OCI-LY7 (cell line): ENCODE measurements around the gene ZIM2. TPM values are rescaled to one million over a fixed set of nuclear protein-coding genes. Genes with fewer than 3 reads are reported as not detected.

Source experiments
- BruUV-seq: library from RNA; stranded (reverse); fragments of 400-500 nt; replicated peaks from 2 replicates; lab custom pipeline; 2021; lab: Mats Ljungman, UMichigan
- CTCF ChIA-PET: fragments of 300-600 bp; sonication (Branson Sonifier 250); formaldehyde crosslinking; loops from one replicate; lab custom pipeline; 2022; ENCODE audit warnings: antibody characterized with exemption; ENCODE audit not compliant: unreplicated experiment; lab: Charles Lee
- POLR2A ChIA-PET: fragments of 300-600 bp; sonication (Branson Sonifier 250); formaldehyde crosslinking; loops from one replicate; lab custom pipeline; 2022; ENCODE audit warnings: antibody characterized with exemption; lab: Charles Lee
- DNase-seq: peaks from one replicate; pipeline ENCODE4 v3.0.0-alpha.2; 2015; ENCODE audit warnings: low spot score
- H2AFZ ChIP-seq: fragments of 200-600 bp; sonication (generic), shearing (Covaris generic); 2 replicates; pipeline ENCODE4 v1.6.1; 2014; ENCODE audit warnings: mild to moderate bottlenecking, antibody characterized with exemption, low read length, moderate library complexity
- H3K27ac ChIP-seq: fragments of 200-600 bp; sonication (generic); 2 replicates; pipeline ENCODE4 v1.5.1; 2014; ENCODE audit warnings: mixed run types, low read depth, mild to moderate bottlenecking, moderate library complexity, low read length, inconsistent platforms; ENCODE audit not compliant: poor library complexity, severe bottlenecking
- H3K36me3 ChIP-seq: fragments of 200-600 bp; sonication (generic); 2 replicates; pipeline ENCODE4 v1.6.1; 2014; ENCODE audit warnings: mild to moderate bottlenecking, antibody characterized with exemption, low read length, moderate library complexity, mixed read lengths; ENCODE audit not compliant: insufficient read depth
- H3K4me1 ChIP-seq: fragments of 200-600 bp; sonication (generic); 2 replicates; pipeline ENCODE4 v1.5.1; 2014; ENCODE audit warnings: mild to moderate bottlenecking, low read length; ENCODE audit not compliant: insufficient read depth, poor library complexity, severe bottlenecking
- H3K4me2 ChIP-seq: fragments of 200-600 bp; sonication (generic); 2 replicates; pipeline ENCODE4 v1.6.1; 2014; ENCODE audit warnings: mild to moderate bottlenecking, low read length
- H3K4me3 ChIP-seq: fragments of 200-600 bp; sonication (generic); 2 replicates; pipeline ENCODE4 v1.5.1; 2014; ENCODE audit warnings: mild to moderate bottlenecking, low read depth, low read length; ENCODE audit not compliant: poor library complexity, severe bottlenecking
- H3K79me2 ChIP-seq: fragments of 200-600 bp; sonication (generic); 2 replicates; pipeline ENCODE4 v1.6.1; 2016; ENCODE audit warnings: low read depth, mild to moderate bottlenecking, low read length, moderate library complexity, mixed read lengths; ENCODE audit not compliant: insufficient read depth
- H3K9me2 ChIP-seq: fragments of 200-600 bp; sonication (generic); 2 replicates; pipeline ENCODE4 v1.6.1; 2016; ENCODE audit warnings: mild to moderate bottlenecking, low read length, mixed read lengths; ENCODE audit not compliant: insufficient read depth
- H3K9me3 ChIP-seq: fragments of 200-600 bp; sonication (generic); 2 replicates; pipeline ENCODE4 v1.6.1; 2014; ENCODE audit warnings: mild to moderate bottlenecking, mixed run types, low read length, mixed read lengths
- H4K20me1 ChIP-seq: fragments of 200-600 bp; sonication (generic); 2 replicates; pipeline ENCODE4 v1.6.1; 2014; ENCODE audit warnings: mild to moderate bottlenecking, antibody characterized with exemption, low read length, moderate library complexity, mixed read lengths; ENCODE audit not compliant: insufficient read depth
- EZH2phosphoT487 ChIP-seq: fragments of 200-600 bp; sonication (generic); IDR thresholded peaks from 2 replicates; pipeline ENCODE4 v1.6.1; 2018; ENCODE audit warnings: low read depth, borderline replicate concordance, mild to moderate bottlenecking, mixed run types, antibody characterized with exemption, low read length, moderate library complexity, mixed read lengths
- intact Hi-C: fragments of 100-400 bp; cut with micrococcal nuclease; formaldehyde crosslinking; loops from one replicate; pipeline ENCODE4 v1.10.0; 2022; ENCODE audit not compliant: unreplicated experiment
- total RNA-seq, 2 experiments: library from RNA; depleted of rRNA in 1 of 2; stranded (reverse); fragments of >200 nt in 1 of 2; shearing (Covaris generic) in 1 of 2; gene quantifications; 2 replicates each; pipeline ENCODE4 v1.2.3, GENCODE V29; 2014 to 2022
- TF ChIP-seq, protein P1 (sequence below): fragments of 200-600 bp; sonication (generic); conservative IDR thresholded peaks from 2 replicates; pipeline ENCODE4 v1.5.1; 2014; ENCODE audit warnings: mild to moderate bottlenecking, antibody characterized with exemption, low read length, moderate library complexity, mixed read lengths

The ZIM2 gene
- total RNA-seq, 2 experiments from 2014 or later: not detected

DNA sequence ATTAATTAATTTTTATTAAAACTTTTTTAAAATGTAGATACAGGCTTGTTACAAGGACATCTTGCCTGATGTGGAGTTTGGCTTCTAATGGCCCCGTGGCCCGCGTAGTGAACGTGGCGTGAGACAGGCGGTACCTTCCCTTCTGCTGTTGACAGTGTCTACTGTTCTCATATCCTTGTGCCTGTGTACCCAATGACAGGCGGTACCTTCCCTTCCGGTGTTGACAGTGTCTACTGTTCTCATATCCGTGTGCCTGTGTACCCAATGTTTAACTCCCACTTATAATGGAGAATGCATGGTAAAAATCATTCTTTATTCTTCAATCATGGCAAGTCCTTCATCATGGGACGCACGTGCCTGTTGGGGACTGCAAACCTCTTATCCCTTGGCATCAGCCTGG, 89.9 kb downstream of the ZIM2 start:
- BruUV-seq: no TSS peak
- intact Hi-C loops: no loop called here
- H3K9me3 ChIP-seq: no peaks in the 10 kb centered on the region
- H3K79me2 ChIP-seq: no peaks in the 10 kb centered on the region
- no peaks in the 10 kb centered on the region for H3K4me1 ChIP-seq
- no peak overlapping the region for H3K4me2 ChIP-seq
- TF ChIP-seq, protein P1, sequence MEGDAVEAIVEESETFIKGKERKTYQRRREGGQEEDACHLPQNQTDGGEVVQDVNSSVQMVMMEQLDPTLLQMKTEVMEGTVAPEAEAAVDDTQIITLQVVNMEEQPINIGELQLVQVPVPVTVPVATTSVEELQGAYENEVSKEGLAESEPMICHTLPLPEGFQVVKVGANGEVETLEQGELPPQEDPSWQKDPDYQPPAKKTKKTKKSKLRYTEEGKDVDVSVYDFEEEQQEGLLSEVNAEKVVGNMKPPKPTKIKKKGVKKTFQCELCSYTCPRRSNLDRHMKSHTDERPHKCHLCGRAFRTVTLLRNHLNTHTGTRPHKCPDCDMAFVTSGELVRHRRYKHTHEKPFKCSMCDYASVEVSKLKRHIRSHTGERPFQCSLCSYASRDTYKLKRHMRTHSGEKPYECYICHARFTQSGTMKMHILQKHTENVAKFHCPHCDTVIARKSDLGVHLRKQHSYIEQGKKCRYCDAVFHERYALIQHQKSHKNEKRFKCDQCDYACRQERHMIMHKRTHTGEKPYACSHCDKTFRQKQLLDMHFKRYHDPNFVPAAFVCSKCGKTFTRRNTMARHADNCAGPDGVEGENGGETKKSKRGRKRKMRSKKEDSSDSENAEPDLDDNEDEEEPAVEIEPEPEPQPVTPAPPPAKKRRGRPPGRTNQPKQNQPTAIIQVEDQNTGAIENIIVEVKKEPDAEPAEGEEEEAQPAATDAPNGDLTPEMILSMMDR: no peak
- no peak for TF ChIP-seq EZH2phosphoT487
- H3K9me2 ChIP-seq: no peaks in the 10 kb centered on the region
- CTCF ChIA-PET: no interaction called here
- no peaks in the 10 kb centered on the region for H4K20me1 ChIP-seq
- H3K4me3 ChIP-seq: no peak overlapping the region
- no peaks in the 10 kb centered on the region for H3K36me3 ChIP-seq
- H3K27ac ChIP-seq: no peak overlapping the region
- POLR2A ChIA-PET: no interaction called here
- H2AFZ ChIP-seq: no peak overlapping the region
- DNase-seq: no peak

DNA sequence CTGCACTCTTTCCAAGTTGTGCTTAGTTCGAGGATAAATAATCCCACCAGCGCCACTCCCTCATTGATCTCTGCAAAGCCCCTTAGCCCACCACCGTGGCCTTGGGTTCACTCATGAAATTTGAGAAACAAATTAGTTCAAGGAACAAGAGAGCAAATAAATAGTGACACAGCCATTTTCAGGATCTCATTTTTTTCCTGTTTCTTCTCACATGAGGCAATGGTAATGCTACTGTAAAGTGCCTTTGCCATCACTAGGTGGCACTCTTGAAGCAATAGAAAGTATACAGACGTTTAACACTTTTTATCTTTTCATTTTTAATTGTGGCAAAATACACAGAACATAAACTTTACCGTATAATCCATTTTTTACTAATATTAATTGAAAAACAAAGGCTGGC, 92.1 kb downstream of the ZIM2 start:
- Histone ChIP-seq H3K36me3 (no peaks in the 10 kb centered on the region), H3K4me2 (no peak overlapping the region), H4K20me1 (no peaks in the 10 kb centered on the region), H3K79me2 (no peaks in the 10 kb centered on the region), H3K4me3 (no peak overlapping the region), H3K27ac (no peak overlapping the region), H3K9me2 (no peaks in the 10 kb centered on the region), H3K4me1 (no peaks in the 10 kb centered on the region), H3K9me3 (no peaks in the 10 kb centered on the region), H2AFZ (no peak overlapping the region)
- POLR2A ChIA-PET: interaction anchor here (0.6 kb wide), 1 partner anchor 67 kb away, joined by 3 read pairs; no protein-coding TSS in a partner anchor
- intact Hi-C loops: no loop called here
- BruUV-seq: no TSS peak
- DNase-seq: peak; percentile 11
- TF ChIP-seq, protein P1: peak; percentile 77
- TF ChIP-seq EZH2phosphoT487: no peak
- CTCF ChIA-PET: no interaction called here

- Histone ChIP-seq H3K4me1 (no peaks in the 10 kb centered on the region), H3K79me2 (no peaks in the 10 kb centered on the region), H3K27ac (no peak overlapping the region), H3K4me2 (no peak overlapping the region), H3K9me2 (no peaks in the 10 kb centered on the region), H3K4me3 (no peak overlapping the region), H3K9me3 (no peaks in the 10 kb centered on the region), H3K36me3 (no peaks in the 10 kb centered on the region), H4K20me1 (no peaks in the 10 kb centered on the region), H2AFZ (no peak overlapping the region)
- CTCF ChIA-PET: no interaction called here
- POLR2A ChIA-PET: no interaction called here
- BruUV-seq: no TSS peak
- TF ChIP-seq, protein P1: no peak
- TF ChIP-seq EZH2phosphoT487: no peak
- no peak for DNase-seq
- intact Hi-C loops: no loop called here
Observed at GRCh38 chr19:56746367-56746766, 94.2 kb downstream of the ZIM2 start.
